Liver (tissue), 9 donors: ENCODE results near the gene PCNX2. TPM values are rescaled to one million over a fixed set of nuclear protein-coding genes. Genes with fewer than 3 reads are reported as not detected.

Source experiments
- DNase-seq: peaks from one replicate; pipeline ENCODE4 v3.0.0-alpha.2; 2017; ENCODE audit warnings: low spot score
- H3K27ac ChIP-seq, 2 donors: one replicate each; pipeline ENCODE4 v1.7.0; 2013; ENCODE audit warnings: inconsistent platforms in 2 of 2, low read length in 2 of 2, control low read depth in 1 of 2, low read depth in 1 of 2, mild to moderate bottlenecking in 1 of 2
- H3K27me3 ChIP-seq, 4 donors: one replicate each; pipeline versions ENCODE4 v1.6.1 to v1.7.0; 2013; ENCODE audit warnings: low read length in 3 of 4, inconsistent platforms in 1 of 4, mild to moderate bottlenecking in 1 of 4, moderate library complexity in 1 of 4; ENCODE audit not compliant: control insufficient read depth in 4 of 4, insufficient read depth in 4 of 4
- H3K36me3 ChIP-seq, 4 donors: one replicate each; pipeline versions ENCODE4 v1.6.1 to v1.7.0; 2013; ENCODE audit warnings: low read length in 3 of 4, mild to moderate bottlenecking in 3 of 4, low read depth in 1 of 4, moderate library complexity in 1 of 4; ENCODE audit not compliant: control insufficient read depth in 4 of 4, insufficient read depth in 3 of 4
- H3K4me1 ChIP-seq, 4 donors: one replicate each; pipeline versions ENCODE4 v1.6.1 to v1.7.0; 2013; ENCODE audit warnings: low read length in 3 of 4, mild to moderate bottlenecking in 3 of 4, moderate library complexity in 1 of 4; ENCODE audit not compliant: control insufficient read depth in 4 of 4, insufficient read depth in 4 of 4
- H3K4me3 ChIP-seq, 3 donors: one replicate each; pipeline versions ENCODE4 v1.6.1 to v1.7.0; 2013; ENCODE audit warnings: low read length in 3 of 3, control low read depth in 1 of 3, low read depth in 1 of 3, mild to moderate bottlenecking in 1 of 3
- H3K9ac ChIP-seq, 2 donors: one replicate each; pipeline ENCODE4 v1.7.0; 2013; ENCODE audit warnings: low read length in 2 of 2, mild to moderate bottlenecking in 2 of 2, moderate library complexity in 2 of 2, control low read depth in 1 of 2, low read depth in 1 of 2
- H3K9me3 ChIP-seq, 4 donors: one replicate each; pipeline versions ENCODE4 v1.6.1 to v1.7.0; 2013; ENCODE audit warnings: low read length in 3 of 4; ENCODE audit not compliant: control insufficient read depth in 4 of 4
- EGR1 ChIP-seq, 2 donors: IDR thresholded peaks; 2 replicates each; pipeline ENCODE4 v1.6.1; 2016 to 2018; ENCODE audit warnings: antibody characterized with exemption in 2 of 2, low read depth in 2 of 2
- FOXA1 ChIP-seq: IDR thresholded peaks from 2 replicates; pipeline ENCODE4 v1.6.1; 2016; ENCODE audit warnings: antibody characterized with exemption
- FOXA2 ChIP-seq: IDR thresholded peaks from 2 replicates; pipeline ENCODE4 v1.6.1; 2016; ENCODE audit warnings: antibody characterized with exemption
- GABPA ChIP-seq, 2 donors: IDR thresholded peaks in 1 of 2; conservative IDR thresholded peaks in 1 of 2; 2 replicates each; pipeline ENCODE4 v1.6.1; 2016; ENCODE audit warnings: antibody characterized with exemption in 2 of 2, mild to moderate bottlenecking in 1 of 2, moderate library complexity in 1 of 2
- HNF4A ChIP-seq, 2 donors: conservative IDR thresholded peaks; 2 replicates each; pipeline ENCODE4 v1.6.1; 2016; ENCODE audit warnings: antibody characterized with exemption in 2 of 2, mild to moderate bottlenecking in 2 of 2
- HNF4G ChIP-seq: IDR thresholded peaks from 2 replicates; pipeline ENCODE4 v1.6.1; 2016; ENCODE audit warnings: antibody characterized with exemption
- JUND ChIP-seq, 2 donors: IDR thresholded peaks; 2 replicates each; pipeline ENCODE4 v1.6.1; 2016; ENCODE audit warnings: antibody characterized with exemption in 2 of 2
- NR2F2 ChIP-seq: IDR thresholded peaks from 2 replicates; pipeline ENCODE4 v1.6.1; 2016; ENCODE audit warnings: antibody characterized with exemption
- RXRA ChIP-seq, 2 donors: IDR thresholded peaks; 2 replicates each; pipeline ENCODE4 v1.6.1; 2017 to 2018; ENCODE audit warnings: antibody characterized with exemption in 2 of 2, mild to moderate bottlenecking in 1 of 2
- SP1 ChIP-seq: IDR thresholded peaks from 2 replicates; pipeline ENCODE4 v1.6.1; 2018; ENCODE audit warnings: antibody characterized with exemption, mild to moderate bottlenecking
- TAF1 ChIP-seq: conservative IDR thresholded peaks from 2 replicates; pipeline ENCODE4 v1.6.1; 2016; ENCODE audit warnings: antibody characterized with exemption, mild to moderate bottlenecking
- YY1 ChIP-seq: IDR thresholded peaks from 2 replicates; pipeline ENCODE4 v1.6.1; 2016; ENCODE audit warnings: antibody characterized with exemption, mild to moderate bottlenecking
- WGBS: extraction: QIAGEN DNeasy Blood & Tissue Kit; methylation state at CpG from one replicate; pipeline ENCODE4 v1.1.7; 2013; 5-methylcytosine and 5-hydroxymethylcytosine counted together
- polyA plus RNA-seq, 2 donors: library from polyadenylated mRNA; stranded (reverse) in 1 of 2; unstranded in 1 of 2; fragments of 200-250 nt in 1 of 2; fragments of >200 nt in 1 of 2; fragmentation: Nextera tagmentation in 1 of 2; extraction: Ambion mirVana in 1 of 2; gene quantifications; one replicate each; pipeline versions ENCODE4 v1.2.1 to v1.2.3, GENCODE V29; 2013 to 2015
- total RNA-seq, 2 donors: library from RNA; depleted of rRNA; stranded (reverse); fragments of >200 nt; gene quantifications; one replicate each; pipeline ENCODE4 v1.2.3, GENCODE V29; 2014
- TF ChIP-seq, protein P1 (sequence below): IDR thresholded peaks from 2 replicates; pipeline ENCODE4 v1.6.1; 2016; ENCODE audit warnings: antibody characterized with exemption
- TF ChIP-seq, protein P2 (sequence below): IDR thresholded peaks from 2 replicates; pipeline ENCODE4 v1.6.1; 2016; ENCODE audit warnings: antibody characterized with exemption
- TF ChIP-seq, protein P3 (sequence below): IDR thresholded peaks from 2 replicates; pipeline ENCODE4 v1.6.1; 2016; ENCODE audit warnings: antibody characterized with exemption
- TF ChIP-seq, protein P4 (sequence below): fragments of 150-350 bp; IDR thresholded peaks from 2 replicates; pipeline ENCODE4 v1.5.1; 2017; ENCODE audit warnings: improper control_type of control experiment, low read depth, low read length; ENCODE audit not compliant: missing input control
- TF ChIP-seq, protein P5 (sequence below): IDR thresholded peaks from 2 replicates; pipeline ENCODE4 v1.6.1; 2016; ENCODE audit warnings: antibody characterized with exemption, mild to moderate bottlenecking
- donor health status: healthy.
- donor health status: healthy.
- donor health status: healthy.
- donor health status: healthy.
- donor health status: healthy.

The PCNX2 gene
- total and polyA plus RNA-seq, 4 donors = 0.20 to 3.1 (median 0.92) TPM

DNA sequence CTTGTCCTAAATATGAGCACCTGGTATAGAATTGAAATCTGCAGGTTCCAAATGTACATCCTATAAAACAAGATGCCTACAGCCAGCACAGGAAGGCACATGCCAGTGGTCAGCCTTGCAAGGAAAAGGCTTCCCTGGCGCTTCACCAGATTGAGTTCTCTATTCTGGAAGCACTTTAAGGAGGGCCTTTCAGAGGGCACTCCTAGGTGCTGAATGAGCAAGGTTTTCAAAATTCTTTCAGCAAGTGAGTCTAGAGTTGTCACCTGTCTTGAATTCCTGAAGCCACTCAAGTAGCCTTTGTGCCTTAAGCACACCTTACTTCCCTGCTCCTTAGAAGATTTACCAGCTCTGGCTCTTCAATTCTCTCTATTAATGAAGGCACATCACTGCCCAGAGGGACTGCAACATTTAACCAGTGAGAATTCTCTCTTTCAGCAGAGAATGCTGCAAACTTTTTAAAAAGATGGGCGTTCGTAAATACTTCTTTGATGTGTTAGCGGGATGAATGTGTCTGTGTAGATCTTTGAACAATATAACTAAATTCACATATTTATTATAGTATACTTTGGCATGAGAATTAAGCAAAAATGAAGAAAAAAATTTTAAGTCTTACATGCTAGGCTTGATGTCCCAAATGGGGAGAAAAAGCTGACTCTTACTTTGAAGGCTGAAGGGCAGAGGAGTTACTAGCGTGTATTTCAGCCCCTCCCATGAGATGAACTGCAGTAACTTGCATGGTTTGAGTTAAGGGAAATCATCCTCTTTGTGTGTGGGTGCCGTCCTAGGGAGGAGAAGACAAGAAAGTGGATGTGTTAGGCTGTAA is 183.1 kb downstream of the PCNX2 start:
- Histone ChIP-seq H3K9ac (no peak overlapping the region), H3K27me3 (no peaks in the 10 kb centered on the region), H3K27ac (no peak overlapping the region), H3K9me3 (no peaks in the 10 kb centered on the region), H3K36me3 (no peaks in the 10 kb centered on the region), H3K4me3 (no peak overlapping the region), H3K4me1 (no peaks in the 10 kb centered on the region)
- DNase-seq = no peak
- WGBS = 73% methylated on average over 6 of the region's 6 CpGs
- TF ChIP-seq TAF1 (no peak), FOXA1 (no peak), HNF4A (conservative IDR thresholded peaks at IDR 0.05) (no peak), HNF4G (no peak), FOXA2 (no peak), RXRA (IDR thresholded peaks at IDR 0.05) (no peak), YY1 (no peak), GABPA (IDR thresholded peaks at IDR 0.05 in 1 of 2, conservative IDR thresholded peaks at IDR 0.05 in 1 of 2) (no peak), JUND (IDR thresholded peaks at IDR 0.05) (no peak), EGR1 (IDR thresholded peaks at IDR 0.05; ENCODE audit: low read depth in 2 of 2) (no peak), NR2F2 (no peak)
- TF ChIP-seq, protein P1, sequence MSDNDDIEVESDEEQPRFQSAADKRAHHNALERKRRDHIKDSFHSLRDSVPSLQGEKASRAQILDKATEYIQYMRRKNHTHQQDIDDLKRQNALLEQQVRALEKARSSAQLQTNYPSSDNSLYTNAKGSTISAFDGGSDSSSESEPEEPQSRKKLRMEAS = no peak
- TF ChIP-seq, protein P2, sequence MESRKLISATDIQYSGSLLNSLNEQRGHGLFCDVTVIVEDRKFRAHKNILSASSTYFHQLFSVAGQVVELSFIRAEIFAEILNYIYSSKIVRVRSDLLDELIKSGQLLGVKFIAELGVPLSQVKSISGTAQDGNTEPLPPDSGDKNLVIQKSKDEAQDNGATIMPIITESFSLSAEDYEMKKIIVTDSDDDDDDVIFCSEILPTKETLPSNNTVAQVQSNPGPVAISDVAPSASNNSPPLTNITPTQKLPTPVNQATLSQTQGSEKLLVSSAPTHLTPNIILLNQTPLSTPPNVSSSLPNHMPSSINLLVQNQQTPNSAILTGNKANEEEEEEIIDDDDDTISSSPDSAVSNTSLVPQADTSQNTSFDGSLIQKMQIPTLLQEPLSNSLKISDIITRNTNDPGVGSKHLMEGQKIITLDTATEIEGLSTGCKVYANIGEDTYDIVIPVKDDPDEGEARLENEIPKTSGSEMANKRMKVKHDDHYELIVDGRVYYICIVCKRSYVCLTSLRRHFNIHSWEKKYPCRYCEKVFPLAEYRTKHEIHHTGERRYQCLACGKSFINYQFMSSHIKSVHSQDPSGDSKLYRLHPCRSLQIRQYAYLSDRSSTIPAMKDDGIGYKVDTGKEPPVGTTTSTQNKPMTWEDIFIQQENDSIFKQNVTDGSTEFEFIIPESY = no peak
- TF ChIP-seq, protein P3, sequence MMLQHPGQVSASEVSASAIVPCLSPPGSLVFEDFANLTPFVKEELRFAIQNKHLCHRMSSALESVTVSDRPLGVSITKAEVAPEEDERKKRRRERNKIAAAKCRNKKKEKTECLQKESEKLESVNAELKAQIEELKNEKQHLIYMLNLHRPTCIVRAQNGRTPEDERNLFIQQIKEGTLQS = no peak
- TF ChIP-seq, protein P4, sequence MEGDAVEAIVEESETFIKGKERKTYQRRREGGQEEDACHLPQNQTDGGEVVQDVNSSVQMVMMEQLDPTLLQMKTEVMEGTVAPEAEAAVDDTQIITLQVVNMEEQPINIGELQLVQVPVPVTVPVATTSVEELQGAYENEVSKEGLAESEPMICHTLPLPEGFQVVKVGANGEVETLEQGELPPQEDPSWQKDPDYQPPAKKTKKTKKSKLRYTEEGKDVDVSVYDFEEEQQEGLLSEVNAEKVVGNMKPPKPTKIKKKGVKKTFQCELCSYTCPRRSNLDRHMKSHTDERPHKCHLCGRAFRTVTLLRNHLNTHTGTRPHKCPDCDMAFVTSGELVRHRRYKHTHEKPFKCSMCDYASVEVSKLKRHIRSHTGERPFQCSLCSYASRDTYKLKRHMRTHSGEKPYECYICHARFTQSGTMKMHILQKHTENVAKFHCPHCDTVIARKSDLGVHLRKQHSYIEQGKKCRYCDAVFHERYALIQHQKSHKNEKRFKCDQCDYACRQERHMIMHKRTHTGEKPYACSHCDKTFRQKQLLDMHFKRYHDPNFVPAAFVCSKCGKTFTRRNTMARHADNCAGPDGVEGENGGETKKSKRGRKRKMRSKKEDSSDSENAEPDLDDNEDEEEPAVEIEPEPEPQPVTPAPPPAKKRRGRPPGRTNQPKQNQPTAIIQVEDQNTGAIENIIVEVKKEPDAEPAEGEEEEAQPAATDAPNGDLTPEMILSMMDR = no peak

DNA sequence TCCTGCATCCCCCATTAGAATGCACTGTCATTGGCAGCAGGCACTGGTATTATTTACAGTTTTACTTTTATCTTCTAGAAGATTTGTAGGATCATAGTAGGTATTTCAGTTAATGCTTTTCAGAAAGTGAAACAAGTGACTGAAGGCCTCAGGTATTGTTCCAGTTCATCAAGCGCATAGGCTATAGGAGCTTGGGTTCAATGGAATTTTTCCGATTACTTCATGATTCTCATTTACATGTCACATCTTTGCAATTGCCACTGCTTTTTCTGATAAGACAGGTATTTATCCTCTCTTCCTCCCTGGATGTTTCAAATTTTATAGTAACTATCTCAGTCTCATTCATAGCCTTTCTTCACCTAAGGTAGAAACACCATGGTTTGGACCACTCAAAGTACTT is 183.8 kb downstream of the PCNX2 start:
- Histone ChIP-seq H3K27ac (no peak overlapping the region), H3K4me3 (no peak overlapping the region)

More for the DNA sequence above, 183.8 kb downstream of the PCNX2 start:
- no peaks in the 10 kb centered on the region for H3K4me1 ChIP-seq
- 97% methylated on average over 2 of the region's 2 CpGs for WGBS
- H3K36me3 ChIP-seq = no peaks in the 10 kb centered on the region
- H3K9me3 ChIP-seq = no peaks in the 10 kb centered on the region
- H3K27me3 ChIP-seq = no peaks in the 10 kb centered on the region
- DNase-seq = no peak
- no peak overlapping the region for H3K9ac ChIP-seq
- TF ChIP-seq NR2F2 (no peak), FOXA2 (no peak), SP1 (no peak), HNF4G (no peak), FOXA1 (no peak), YY1 (no peak), HNF4A (conservative IDR thresholded peaks at IDR 0.05) (no peak), EGR1 (IDR thresholded peaks at IDR 0.05; ENCODE audit: low read depth in 2 of 2) (no peak), TAF1 (no peak), GABPA (IDR thresholded peaks at IDR 0.05 in 1 of 2, conservative IDR thresholded peaks at IDR 0.05 in 1 of 2) (no peak)
- TF ChIP-seq, protein P4 = no peak
- TF ChIP-seq, protein P3 = no peak
- TF ChIP-seq, protein P5, sequence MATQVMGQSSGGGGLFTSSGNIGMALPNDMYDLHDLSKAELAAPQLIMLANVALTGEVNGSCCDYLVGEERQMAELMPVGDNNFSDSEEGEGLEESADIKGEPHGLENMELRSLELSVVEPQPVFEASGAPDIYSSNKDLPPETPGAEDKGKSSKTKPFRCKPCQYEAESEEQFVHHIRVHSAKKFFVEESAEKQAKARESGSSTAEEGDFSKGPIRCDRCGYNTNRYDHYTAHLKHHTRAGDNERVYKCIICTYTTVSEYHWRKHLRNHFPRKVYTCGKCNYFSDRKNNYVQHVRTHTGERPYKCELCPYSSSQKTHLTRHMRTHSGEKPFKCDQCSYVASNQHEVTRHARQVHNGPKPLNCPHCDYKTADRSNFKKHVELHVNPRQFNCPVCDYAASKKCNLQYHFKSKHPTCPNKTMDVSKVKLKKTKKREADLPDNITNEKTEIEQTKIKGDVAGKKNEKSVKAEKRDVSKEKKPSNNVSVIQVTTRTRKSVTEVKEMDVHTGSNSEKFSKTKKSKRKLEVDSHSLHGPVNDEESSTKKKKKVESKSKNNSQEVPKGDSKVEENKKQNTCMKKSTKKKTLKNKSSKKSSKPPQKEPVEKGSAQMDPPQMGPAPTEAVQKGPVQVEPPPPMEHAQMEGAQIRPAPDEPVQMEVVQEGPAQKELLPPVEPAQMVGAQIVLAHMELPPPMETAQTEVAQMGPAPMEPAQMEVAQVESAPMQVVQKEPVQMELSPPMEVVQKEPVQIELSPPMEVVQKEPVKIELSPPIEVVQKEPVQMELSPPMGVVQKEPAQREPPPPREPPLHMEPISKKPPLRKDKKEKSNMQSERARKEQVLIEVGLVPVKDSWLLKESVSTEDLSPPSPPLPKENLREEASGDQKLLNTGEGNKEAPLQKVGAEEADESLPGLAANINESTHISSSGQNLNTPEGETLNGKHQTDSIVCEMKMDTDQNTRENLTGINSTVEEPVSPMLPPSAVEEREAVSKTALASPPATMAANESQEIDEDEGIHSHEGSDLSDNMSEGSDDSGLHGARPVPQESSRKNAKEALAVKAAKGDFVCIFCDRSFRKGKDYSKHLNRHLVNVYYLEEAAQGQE = no peak
- TF ChIP-seq, protein P2 = no peak
